CD8-positive, alpha-beta memory T cell (primary cell): ENCODE results near the gene EYA3. TPM values are rescaled to one million over a fixed set of nuclear protein-coding genes. Genes with fewer than 3 reads are reported as not detected.

ENCODE experiments used
- CTCF ChIA-PET: fragments of 350-600 bp; sonication (Branson Sonifier 250); formaldehyde crosslinking; loops from one replicate; lab custom pipeline; 2021; ENCODE audit warnings: antibody characterized with exemption; lab: Charles Lee
- POLR2A ChIA-PET: fragments of 350-600 bp; sonication (Branson Sonifier 250); formaldehyde crosslinking; loops from one replicate; lab custom pipeline; 2021; ENCODE audit warnings: antibody characterized with exemption; lab: Charles Lee
- DNase-seq, 5 donors: peaks; one replicate each; pipeline versions ENCODE4 v3.0.0 to v3.0.0-alpha.2; 2020 to 2022; ENCODE audit warnings: mixed read lengths in 1 of 5
- H3K27ac ChIP-seq: one replicate; pipeline ENCODE4 v1.7.0; 2013; ENCODE audit warnings: low read depth, mild to moderate bottlenecking, low read length, moderate library complexity
- H3K27me3 ChIP-seq: 2 replicates; pipeline ENCODE4 v1.7.0; 2013; ENCODE audit warnings: low read length, mild to moderate bottlenecking; ENCODE audit not compliant: insufficient read depth, poor library complexity, severe bottlenecking
- H3K36me3 ChIP-seq: 2 replicates; pipeline ENCODE4 v1.7.0; 2013; ENCODE audit warnings: mild to moderate bottlenecking, low read length, moderate library complexity; ENCODE audit not compliant: insufficient read depth
- H3K4me1 ChIP-seq: 2 replicates; pipeline ENCODE4 v1.7.0; 2013; ENCODE audit warnings: mild to moderate bottlenecking, low read length, moderate library complexity; ENCODE audit not compliant: insufficient read depth
- H3K4me3 ChIP-seq: 2 replicates; pipeline ENCODE4 v1.7.0; 2013; ENCODE audit warnings: mild to moderate bottlenecking, low read length
- H3K9me3 ChIP-seq: 2 replicates; pipeline ENCODE4 v1.7.0; 2013; ENCODE audit warnings: mild to moderate bottlenecking, low read length
- H3K27ac Mint-ChIP-seq, 8 donors: one replicate each; pipeline ENCODE4 v1.8.0; 2020 to 2021; ENCODE audit warnings: mixed read lengths in 8 of 8, mild to moderate bottlenecking in 6 of 8, inconsistent platforms in 3 of 8, moderate library complexity in 3 of 8
- H3K27me3 Mint-ChIP-seq, 2 donors: one replicate each; pipeline ENCODE4 v1.8.0; 2020 to 2021; ENCODE audit warnings: mixed read lengths in 2 of 2, mild to moderate bottlenecking in 1 of 2, moderate library complexity in 1 of 2
- H3K36me3 Mint-ChIP-seq, 3 donors: one replicate each; pipeline ENCODE4 v1.8.0; 2020 to 2021; ENCODE audit warnings: mixed read lengths in 3 of 3, inconsistent platforms in 1 of 3, mild to moderate bottlenecking in 1 of 3
- H3K4me1 Mint-ChIP-seq, 3 donors: one replicate each; pipeline ENCODE4 v1.8.0; 2020 to 2021; ENCODE audit warnings: mixed read lengths in 3 of 3, inconsistent platforms in 1 of 3, mild to moderate bottlenecking in 1 of 3
- H3K4me3 Mint-ChIP-seq, 7 donors: one replicate each; pipeline ENCODE4 v1.8.0; 2020 to 2021; ENCODE audit warnings: mixed read lengths in 7 of 7, mild to moderate bottlenecking in 6 of 7, moderate library complexity in 4 of 7, inconsistent platforms in 2 of 7
- H3K9me3 Mint-ChIP-seq, 5 donors: one replicate each; pipeline ENCODE4 v1.8.0; 2020 to 2022; ENCODE audit warnings: mixed read lengths in 5 of 5, mild to moderate bottlenecking in 3 of 5, moderate library complexity in 2 of 5, inconsistent platforms in 1 of 5
- polyA plus RNA-seq: library from polyadenylated mRNA; unstranded; fragments of 300-500 nt; fragmentation: Illumina TruSeq; gene quantifications from one replicate; pipeline ENCODE4 v1.2.3, GENCODE V29; 2021
- total RNA-seq, 2 experiments: library from RNA; stranded (reverse); gene quantifications; one replicate each; pipeline ENCODE4 v1.2.3, GENCODE V29; 2021

EYA3 gene
- total RNA-seq = 10 to 100 TPM; 31.5 to 34.6 TPM
- 6.0 TPM for polyA plus RNA-seq

DNA sequence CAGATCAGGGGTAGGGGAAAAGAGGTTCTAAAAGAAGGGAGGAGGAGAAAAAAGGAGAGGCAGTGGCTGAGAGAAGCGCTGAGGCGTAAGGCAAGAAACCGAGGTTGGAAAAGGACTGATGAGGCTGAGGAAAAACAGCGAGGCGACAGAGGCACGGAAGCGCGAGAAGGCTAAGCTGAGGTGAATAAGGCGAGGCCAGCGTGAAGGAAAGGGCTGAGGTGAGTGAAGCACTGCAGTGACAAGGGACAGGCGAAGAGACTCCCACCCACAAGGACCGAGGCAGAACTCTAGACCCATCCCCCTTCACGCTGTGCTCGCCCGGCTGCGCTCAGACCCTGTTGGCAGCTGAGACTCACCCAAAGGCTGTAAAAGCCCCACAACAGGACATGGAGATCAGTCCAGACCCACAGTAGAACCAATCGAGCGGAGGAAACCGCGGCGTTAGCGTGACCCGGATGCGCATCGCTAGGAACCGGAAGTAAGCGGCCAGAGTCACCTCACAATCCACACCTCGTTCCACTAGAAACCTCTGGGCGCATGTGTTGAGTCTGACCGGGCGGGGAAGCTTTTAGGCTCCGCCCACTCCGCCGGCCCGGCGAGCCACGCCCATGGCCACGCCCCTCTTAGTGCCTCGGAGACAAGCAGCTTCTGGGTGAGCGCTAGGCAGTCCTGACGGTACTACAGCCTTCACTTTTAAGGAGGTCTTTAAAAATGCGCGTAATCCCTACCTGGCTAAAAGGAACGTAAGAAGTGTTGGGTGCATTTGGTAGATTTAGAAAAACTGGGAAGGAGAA, at the start of gene EYA3:
Gene EYA3, minus strand, starts transcription at position 443 of the 794 bp plus-strand sequence. CDS start 30,584 bp downstream, outside the sequence.
- Mint-ChIP-seq H3K27ac (peak within 1 kb of the TSS; percentile 83 to 99 (median 94)), H3K4me1 (peaks cover 39 to 61% (median 56%) of the 10 kb centered on the region in 3 donors), H3K36me3 (peaks cover 0 to 9% (median 0%) of the 10 kb centered on the region in 3 donors), H3K9me3 (no peaks in the 10 kb centered on the region), H3K4me3 (peak within 1 kb of the TSS; percentile 89 to 99 (median 97)), H3K27me3 (peaks cover 1 to 2% of the 10 kb centered on the region in 2 donors)
- Histone ChIP-seq H3K9me3 (no peaks in the 10 kb centered on the region), H3K27ac (peak within 1 kb of the TSS; percentile 87), H3K4me3 (peak within 1 kb of the TSS; percentile 84), H3K27me3 (no peaks in the 10 kb centered on the region), H3K36me3 (no peaks in the 10 kb centered on the region), H3K4me1 (peaks cover 28% of the 10 kb centered on the region)
- DNase-seq = peak; percentile 98 to 100 (median 99)
- POLR2A ChIA-PET = interaction anchor here (0.8 to 1.4 kb wide), 6 partner anchors 81 to 147 kb away, joined by 3 to 6 read pairs (median 3); partner anchors contain the start of genes ATP5IF1, DNAJC8 and XKR8
- CTCF ChIA-PET = interaction anchor here (0.8 to 2.1 kb wide), 10 partner anchors 10 to 788 kb away, joined by 3 to 7 read pairs (median 3); no protein-coding TSS in a partner anchor

DNA sequence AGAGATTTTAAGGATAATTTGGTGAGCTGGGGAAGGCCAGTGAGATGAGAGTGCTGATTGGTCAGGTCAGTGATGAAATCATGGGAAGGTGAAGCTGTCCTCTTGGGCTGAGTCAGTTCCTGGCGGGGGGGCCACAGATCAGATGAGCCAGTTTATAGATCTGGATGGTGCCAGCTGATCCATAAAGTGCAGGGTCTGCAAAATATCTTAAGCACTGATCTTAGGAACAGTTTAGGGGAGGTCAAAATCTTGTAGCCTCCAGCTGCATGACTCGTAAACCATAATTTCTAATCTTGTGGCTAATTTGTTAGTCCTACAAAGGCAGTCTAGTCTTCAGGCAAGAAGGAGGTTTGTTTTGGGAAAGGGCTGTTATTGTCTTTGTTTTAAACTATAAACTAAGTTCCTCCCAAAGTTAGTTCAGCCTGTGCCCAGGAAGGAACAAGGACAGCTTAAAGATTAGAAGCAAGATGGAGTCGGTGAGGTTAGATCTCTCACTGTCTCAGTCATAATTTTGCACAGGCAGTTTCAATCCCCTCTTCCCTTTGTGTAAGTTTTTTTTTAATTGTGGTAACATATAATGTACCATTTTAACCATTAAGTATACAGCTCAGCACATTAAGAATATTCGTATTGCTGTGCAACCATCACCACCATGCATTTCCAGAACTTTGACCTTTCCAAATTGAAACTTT, 48.7 kb upstream of the EYA3 start:
- no peak overlapping the region for H3K4me3 Mint-ChIP-seq
- no peak overlapping the region for H3K27ac Mint-ChIP-seq
- Histone ChIP-seq H3K36me3 (no peaks in the 10 kb centered on the region), H3K27ac (no peak overlapping the region), H3K4me1 (no peaks in the 10 kb centered on the region), H3K4me3 (no peak overlapping the region), H3K27me3 (no peaks in the 10 kb centered on the region), H3K9me3 (no peaks in the 10 kb centered on the region)
- ChIA-PET CTCF (no interaction called here), POLR2A (no interaction called here)
- H3K27me3 Mint-ChIP-seq = peaks cover 0 to 2% of the 10 kb centered on the region in 2 donors
- peaks cover 0 to 3% (median 0%) of the 10 kb centered on the region in 5 donors for H3K9me3 Mint-ChIP-seq
- H3K36me3 Mint-ChIP-seq = peaks cover 0 to 5% (median 0%) of the 10 kb centered on the region in 3 donors
- DNase-seq = no peak
- no peaks in the 10 kb centered on the region for H3K4me1 Mint-ChIP-seq

DNA sequence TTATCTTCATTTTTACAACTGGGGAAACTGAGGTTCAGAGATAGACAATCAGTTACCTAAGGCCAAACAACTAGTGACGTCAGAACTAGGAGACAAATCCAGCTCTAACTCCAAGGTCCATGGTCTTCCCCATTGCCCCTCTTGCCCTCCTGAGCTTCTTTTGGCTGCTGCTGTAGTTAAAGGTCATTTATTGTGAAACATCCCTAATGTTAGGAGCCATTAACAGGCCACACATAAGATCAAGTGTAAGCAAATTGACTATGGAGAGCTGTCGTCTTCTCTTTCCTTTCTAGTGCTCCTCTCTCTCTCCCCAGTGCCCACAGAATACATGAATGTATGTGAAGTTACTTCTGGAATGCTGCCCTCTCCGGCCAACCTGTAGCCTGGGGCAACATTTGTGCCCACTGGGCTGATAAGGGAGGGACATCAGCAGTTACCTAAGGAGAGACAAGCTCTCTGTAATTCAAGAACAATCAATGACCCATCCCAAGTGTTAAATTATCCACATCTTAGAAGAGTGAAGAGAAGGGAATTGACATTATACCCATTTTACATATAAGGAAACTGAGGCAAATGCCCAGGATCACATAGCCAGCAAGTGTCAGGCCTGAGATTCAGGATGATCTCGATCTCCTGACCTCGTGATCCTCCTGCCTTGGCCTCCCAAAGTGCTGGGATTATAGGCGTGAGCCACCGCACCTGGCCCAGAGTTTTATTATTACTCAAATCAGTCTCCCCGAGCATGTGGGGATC, 47.9 kb upstream of the EYA3 start:
- CTCF ChIA-PET = no interaction called here
- Mint-ChIP-seq H3K9me3 (peaks cover 0 to 3% (median 0%) of the 10 kb centered on the region in 5 donors), H3K4me1 (no peaks in the 10 kb centered on the region), H3K36me3 (peaks cover 0 to 5% (median 0%) of the 10 kb centered on the region in 3 donors), H3K27me3 (peaks cover 0 to 2% of the 10 kb centered on the region in 2 donors), H3K27ac (no peak overlapping the region), H3K4me3 (no peak overlapping the region)
- no peak overlapping the region for H3K27ac ChIP-seq
- POLR2A ChIA-PET = no interaction called here
- H3K36me3 ChIP-seq = no peaks in the 10 kb centered on the region
- no peak for DNase-seq
- no peaks in the 10 kb centered on the region for H3K27me3 ChIP-seq
- H3K4me3 ChIP-seq = no peak overlapping the region
- no peaks in the 10 kb centered on the region for H3K4me1 ChIP-seq
- no peaks in the 10 kb centered on the region for H3K9me3 ChIP-seq

DNA sequence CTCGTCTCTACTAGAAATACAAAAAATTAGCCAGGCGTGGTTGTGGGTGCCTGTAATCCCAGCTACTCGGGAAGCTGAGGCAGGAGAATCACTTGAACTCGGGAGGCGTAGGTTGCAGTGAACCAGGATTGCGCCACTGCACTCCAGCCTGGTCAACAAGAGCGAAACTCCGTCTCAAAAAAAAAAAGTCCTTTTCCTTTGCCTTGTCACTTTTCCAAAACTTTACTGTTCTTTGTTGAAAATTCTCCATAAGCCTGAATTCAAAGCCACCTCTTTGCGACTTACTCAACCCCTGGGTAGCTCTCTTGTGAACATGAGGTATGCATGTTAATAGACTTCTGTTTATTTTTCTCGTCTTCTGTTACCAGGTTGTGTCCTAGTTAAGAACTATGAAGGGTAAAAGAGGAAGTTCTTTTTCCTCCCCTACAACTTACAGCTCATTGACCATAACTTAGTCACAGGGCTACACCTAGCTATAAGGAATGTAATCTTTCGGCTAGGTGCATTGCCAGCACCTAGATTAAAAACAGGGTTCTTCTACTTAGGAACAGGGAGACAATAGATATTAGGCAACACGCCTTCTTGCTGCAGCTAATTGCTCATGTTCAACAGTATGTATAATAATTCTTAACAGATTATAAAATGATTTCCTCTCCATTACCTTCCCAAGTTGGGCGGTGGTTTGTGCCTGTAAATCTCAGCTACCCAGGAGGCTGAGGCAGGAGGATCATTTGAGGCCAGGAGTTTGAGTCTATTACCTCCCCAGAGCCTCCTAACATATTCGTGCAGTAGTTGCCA, 47.2 kb upstream of the EYA3 start:
- H3K27ac ChIP-seq = no peak overlapping the region
- no peaks in the 10 kb centered on the region for H3K4me1 Mint-ChIP-seq
- H3K4me1 ChIP-seq = no peaks in the 10 kb centered on the region
- peaks cover 0 to 5% (median 0%) of the 10 kb centered on the region in 3 donors for H3K36me3 Mint-ChIP-seq
- H3K27me3 Mint-ChIP-seq = peaks cover 0 to 2% of the 10 kb centered on the region in 2 donors
- peaks cover 0 to 3% (median 0%) of the 10 kb centered on the region in 5 donors for H3K9me3 Mint-ChIP-seq
- H3K9me3 ChIP-seq = no peaks in the 10 kb centered on the region
- H3K4me3 ChIP-seq = no peak overlapping the region
- no peak for DNase-seq
- no peaks in the 10 kb centered on the region for H3K27me3 ChIP-seq
- H3K27ac Mint-ChIP-seq = no peak overlapping the region
- CTCF ChIA-PET = no interaction called here
- POLR2A ChIA-PET = no interaction called here
- H3K4me3 Mint-ChIP-seq = no peak overlapping the region
- H3K36me3 ChIP-seq = no peaks in the 10 kb centered on the region

GRCh38 chr1:28134651-28135207, 46.3 kb upstream of the EYA3 start:
- H3K27me3 Mint-ChIP-seq = peaks cover 0 to 2% of the 10 kb centered on the region in 2 donors
- ChIA-PET CTCF (no interaction called here), POLR2A (no interaction called here)
- no peak for DNase-seq
- Histone ChIP-seq H3K27ac (no peak overlapping the region), H3K9me3 (no peaks in the 10 kb centered on the region), H3K27me3 (no peaks in the 10 kb centered on the region), H3K4me1 (no peaks in the 10 kb centered on the region), H3K36me3 (no peaks in the 10 kb centered on the region), H3K4me3 (no peak overlapping the region)
- peaks cover 0 to 3% (median 0%) of the 10 kb centered on the region in 5 donors for H3K9me3 Mint-ChIP-seq
- H3K4me1 Mint-ChIP-seq = no peaks in the 10 kb centered on the region
- H3K27ac Mint-ChIP-seq = no peak overlapping the region
- H3K36me3 Mint-ChIP-seq = peaks cover 0 to 5% (median 0%) of the 10 kb centered on the region in 3 donors
- H3K4me3 Mint-ChIP-seq = no peak overlapping the region

DNA sequence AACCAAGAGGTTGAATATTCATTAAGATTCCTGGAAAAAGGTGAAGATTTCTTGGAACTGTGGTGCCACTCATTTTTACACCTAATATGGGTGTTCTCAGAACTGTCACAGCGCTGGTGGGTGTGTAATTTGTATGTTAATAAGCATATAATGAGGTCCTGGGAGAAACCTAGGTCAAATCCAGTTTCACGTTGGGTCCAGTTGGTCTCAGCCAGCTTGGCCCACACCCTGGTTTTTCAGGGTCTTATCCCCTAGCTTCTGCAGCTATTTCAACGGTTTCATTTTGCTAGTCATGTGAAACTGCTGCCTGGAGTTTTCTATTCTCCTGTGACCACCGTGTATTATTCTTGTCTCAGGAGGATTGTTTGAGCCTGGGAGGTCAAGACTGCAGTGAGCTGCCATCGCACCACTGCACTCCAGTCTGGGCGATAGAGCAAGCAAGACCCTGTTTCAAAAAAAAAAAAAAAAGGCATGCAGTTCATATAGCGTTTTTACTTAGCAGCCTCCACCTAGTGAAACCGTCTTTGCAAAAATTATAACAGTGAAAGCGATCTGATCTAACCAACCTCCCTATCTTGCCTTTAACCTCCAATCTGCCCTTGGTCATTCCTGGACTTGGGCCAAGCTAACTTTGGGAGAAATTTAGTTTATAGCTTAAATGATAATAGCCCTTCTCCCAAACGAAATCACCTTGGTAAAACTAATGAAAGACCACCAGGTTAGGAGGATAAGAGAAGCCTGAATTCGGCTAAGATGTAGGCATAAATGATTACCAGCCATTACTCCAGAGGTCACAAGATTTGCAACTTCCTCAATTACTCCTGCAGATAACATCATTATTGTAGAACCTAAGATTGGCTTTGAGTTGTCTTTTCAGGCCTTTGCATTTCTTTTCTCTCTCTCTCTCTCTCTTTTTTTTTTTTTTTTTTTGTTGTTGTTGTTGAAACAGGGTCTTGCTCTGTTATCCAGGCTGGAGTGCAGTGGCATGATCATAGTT, 44.1 kb upstream of the EYA3 start:
- ChIA-PET POLR2A (interaction anchor here (0.7 to 1.0 kb wide), 2 partner anchors 67 to 119 kb away, joined by 5 to 8 read pairs; no protein-coding TSS in a partner anchor), CTCF (no interaction called here)
- Histone ChIP-seq H3K27me3 (no peaks in the 10 kb centered on the region), H3K27ac (no peak overlapping the region), H3K36me3 (no peaks in the 10 kb centered on the region), H3K4me1 (no peaks in the 10 kb centered on the region), H3K4me3 (no peak overlapping the region), H3K9me3 (no peaks in the 10 kb centered on the region)
- Mint-ChIP-seq H3K9me3 (peaks cover 0 to 3% (median 0%) of the 10 kb centered on the region in 5 donors), H3K36me3 (peaks cover 0 to 5% (median 0%) of the 10 kb centered on the region in 3 donors), H3K4me3 (no peak overlapping the region), H3K27me3 (peaks cover 6 to 7% of the 10 kb centered on the region in 2 donors), H3K4me1 (no peaks in the 10 kb centered on the region), H3K27ac (no peak overlapping the region)
- DNase-seq = no peak
